Measurements from ENCODE around the gene IFIT1.
A peak's percentile ranks its signal among the peaks of the same experiment; 100 is the strongest.
"Not testable (repeated sequence)": the region's sequence is repeated elsewhere in the genome, so short reads cannot be mapped to it uniquely, and the experiment has no call there.

IFIT1 gene

DNA sequence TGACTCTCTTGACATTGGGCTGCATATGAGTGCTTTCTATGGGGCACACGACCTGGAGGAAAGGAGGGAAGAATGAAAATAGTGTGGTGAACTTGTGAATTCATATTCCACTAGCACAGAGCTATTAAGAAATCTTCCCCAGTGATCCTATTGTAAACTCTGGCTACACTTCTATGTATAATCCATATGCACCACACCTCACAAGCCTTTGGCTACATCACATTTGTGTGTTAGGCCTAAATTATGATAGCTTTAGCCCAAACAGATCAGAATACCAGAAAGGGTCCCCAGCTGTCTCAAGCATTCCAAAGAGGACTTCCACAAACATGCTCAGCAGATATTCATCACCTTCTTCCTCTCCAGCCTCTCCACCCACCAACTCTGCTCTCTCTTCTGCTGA is 24.3 kb upstream of the IFIT1 start:
- DNase-seq = no peak

DNA sequence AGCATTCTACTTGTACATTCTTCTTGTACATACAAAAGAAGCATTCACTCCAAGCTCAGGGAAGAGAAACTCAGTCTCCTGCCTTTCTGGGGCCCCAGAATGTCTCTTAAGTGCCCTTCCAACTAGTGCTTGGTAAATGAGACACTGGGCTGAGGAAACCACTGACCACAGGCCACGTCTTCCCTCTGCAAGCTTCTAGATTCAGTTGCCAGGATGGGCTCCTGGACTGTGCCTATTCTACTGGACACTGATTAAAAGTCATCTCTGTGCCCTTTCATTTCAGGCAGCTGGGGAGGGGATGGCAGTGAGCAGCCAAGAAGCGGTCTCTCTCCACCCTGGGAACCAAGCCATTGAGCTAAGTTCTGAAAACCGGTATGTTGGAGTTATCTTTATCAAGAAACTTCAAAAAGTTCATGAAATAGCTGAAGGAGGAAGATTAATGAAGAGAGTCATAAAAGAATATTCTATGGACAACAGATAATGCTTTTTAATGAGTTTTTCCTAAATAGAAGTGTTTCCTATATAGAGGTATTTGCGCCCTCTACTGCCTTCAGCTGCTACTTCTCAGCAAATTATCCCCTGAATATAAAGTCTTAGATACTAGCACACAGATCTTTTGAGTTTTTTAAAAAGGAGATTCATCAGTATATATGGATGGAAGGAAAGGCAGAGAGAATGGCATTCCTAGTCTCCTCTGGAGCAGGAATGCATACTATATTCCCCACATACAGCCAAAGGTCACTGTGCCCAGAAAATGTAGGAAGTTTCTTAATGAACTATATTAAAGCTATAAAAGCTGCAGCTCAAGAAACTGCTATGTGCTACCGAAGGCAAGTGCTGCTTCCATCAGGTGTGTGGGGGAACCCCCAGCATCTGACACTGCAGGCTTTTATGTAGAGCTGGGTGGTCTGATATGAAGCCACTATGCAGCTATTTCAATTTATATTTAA is 23.0 kb upstream of the IFIT1 start:
- peak in 1 of 2 donors; percentile 34 for DNase-seq

DNA sequence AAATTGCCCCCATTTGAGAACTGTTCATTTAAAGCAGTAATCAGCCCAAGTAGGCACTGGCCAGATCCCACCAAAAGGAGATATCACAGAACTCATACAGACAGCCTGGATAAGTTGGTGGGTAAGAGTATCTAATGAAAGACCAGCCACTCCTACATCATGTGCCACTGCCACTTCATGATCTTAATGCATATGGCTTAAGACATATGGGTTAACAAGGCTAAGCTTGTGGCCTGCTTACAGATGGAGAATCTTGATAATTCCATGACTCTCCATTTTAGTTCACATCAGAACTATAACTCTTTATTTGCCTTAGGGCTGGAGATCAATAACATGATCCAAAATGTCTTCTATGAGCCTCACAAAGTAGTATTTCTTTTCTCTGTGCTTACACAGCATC is 21.3 kb upstream of the IFIT1 start:
- DNase-seq = no peak

DNA sequence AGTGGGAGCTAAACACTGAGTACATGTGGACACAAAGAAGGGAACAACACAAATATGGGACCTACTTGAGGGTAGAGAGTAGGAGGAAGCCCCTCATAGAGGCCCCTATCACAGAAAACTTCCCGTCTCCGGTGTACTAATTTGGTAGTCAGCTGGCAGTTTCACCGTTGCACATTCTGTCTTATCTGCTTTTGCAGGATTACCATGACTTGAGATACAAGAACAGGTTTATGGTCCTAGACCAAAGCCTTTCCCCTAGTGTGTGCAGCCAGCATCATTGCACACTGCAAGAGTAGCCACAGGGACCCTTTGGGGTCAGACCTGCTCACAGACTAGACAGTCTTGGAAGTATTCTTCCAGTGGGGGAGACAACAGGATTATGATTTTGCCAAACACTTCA is 20.4 kb upstream of the IFIT1 start:
- DNase-seq = no peak

DNA sequence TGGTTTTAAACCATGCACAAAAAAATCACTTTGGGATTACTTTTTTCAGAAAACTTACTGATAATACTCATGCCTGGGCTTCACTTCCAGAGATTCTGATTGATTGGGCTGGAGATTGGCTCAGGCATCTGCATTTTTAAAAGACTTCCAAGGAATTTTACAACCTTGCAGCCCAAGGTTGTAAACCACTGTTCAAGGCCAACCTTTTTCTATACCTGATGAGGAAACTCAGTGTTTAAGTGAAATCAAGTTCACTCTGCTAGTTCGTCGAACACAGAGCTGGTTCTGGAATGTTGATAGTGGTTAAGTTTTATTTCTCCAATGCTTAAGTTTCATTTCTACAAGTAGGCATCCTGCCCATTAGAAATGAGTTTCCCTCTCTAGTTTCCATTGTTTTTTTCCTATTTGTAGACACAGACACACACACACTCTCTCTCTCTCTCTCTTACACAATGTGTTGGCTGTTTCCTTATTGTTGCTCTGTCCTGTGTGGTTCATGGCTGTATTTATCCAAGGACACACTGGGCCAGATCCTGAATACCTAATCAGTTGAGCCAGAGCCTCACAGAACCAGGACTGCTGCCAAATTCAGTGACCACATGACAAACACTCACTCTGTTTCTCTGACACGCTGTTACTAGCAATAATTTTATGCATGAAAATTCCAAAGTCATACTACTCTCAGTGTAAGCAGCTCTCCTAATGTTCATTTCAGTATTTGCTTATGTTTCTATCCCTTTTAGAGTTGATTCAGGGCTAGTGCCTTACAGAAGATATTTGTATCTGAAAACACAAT is 18.3 kb upstream of the IFIT1 start:
- DNase-seq = no peak

DNA sequence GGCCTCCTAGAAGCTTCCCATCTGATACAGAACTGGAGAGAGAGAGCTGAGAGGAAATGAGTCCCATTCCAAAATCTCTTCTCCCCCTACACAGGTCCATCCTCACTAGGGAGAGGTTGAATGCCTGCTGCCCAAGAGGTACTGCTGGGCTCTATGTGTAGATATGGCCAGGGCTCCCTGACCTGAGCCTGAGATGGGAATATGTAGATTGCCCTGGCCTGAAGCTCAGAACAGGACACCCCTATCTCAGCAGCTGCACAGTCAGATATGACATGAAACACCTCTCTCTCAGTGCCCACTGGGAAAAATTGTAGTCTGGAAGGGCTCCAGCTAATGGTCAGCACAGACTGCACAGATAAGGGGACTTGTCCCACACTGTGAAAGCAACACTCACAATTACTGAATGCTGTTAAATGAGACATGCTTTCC is 17.7 kb upstream of the IFIT1 start:
- DNase-seq = no peak

DNA sequence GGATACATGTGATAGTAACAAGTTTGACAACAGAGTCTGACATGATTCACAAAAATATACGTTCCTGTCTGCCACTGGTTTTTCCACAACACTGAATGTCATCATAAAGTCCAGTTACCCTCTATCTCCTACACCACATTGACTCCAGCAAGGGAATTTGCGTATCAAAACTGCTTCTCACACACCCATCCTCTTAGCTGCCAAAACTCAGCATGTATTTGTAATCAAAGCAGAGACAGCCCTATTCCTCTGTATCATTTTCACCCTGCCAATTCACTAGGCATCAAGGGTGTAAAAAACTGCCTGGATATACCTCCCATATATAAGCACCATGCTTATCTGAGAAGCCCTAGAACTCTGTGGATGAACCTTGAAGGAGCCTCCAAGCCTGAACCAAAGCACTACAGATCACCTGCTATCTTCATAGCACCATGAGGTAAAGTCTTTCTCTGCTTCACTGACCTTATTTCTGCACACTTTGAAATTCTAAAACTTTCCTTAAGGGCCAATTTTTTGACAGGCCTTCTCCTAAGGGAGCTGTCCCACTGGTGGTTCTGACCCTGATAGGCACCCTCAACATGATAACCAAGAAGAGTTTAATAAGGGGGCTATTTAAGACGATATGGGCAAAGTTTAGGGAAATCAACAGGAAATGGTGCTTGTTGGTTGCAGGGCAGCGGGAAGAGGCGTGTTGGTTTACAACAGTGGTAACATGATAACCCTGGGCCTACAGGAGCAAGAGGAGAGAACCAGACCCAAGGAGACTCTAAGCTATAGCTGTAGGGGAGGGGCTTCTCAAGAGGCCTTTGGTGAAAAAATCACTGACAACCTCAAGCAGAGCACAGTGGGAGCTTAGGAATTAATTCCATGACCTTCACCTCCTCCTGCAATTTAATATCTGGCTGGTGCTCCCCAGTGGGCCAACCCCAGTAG is 14.5 kb upstream of the IFIT1 start, which contains the start of gene IFIT1B:
Gene IFIT1B, plus strand, starts transcription at position 352 of the 933 bp plus-strand sequence. Its CDS starts 80 bp downstream, at position 432.
- no peak for DNase-seq

DNA sequence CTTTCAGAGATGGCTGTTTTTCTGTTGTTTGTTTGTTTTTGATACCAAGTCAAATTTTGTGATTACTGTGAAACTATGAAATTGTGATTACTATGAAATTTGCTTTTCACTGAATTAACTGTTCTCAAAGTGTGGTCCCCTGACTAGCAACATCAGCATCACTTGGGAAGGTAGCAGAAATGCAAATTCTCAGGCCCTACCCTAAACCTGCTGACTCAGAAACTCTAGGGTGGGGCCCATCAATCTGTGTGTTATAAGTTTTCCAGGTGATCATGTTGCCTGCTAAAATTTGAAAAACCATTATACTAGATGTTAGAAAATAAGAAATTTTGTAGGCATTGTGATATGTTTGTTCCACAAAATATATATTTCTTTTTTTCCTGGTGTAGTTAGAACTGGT is 13.3 kb upstream of the IFIT1 start:
- no peak for DNase-seq

DNA sequence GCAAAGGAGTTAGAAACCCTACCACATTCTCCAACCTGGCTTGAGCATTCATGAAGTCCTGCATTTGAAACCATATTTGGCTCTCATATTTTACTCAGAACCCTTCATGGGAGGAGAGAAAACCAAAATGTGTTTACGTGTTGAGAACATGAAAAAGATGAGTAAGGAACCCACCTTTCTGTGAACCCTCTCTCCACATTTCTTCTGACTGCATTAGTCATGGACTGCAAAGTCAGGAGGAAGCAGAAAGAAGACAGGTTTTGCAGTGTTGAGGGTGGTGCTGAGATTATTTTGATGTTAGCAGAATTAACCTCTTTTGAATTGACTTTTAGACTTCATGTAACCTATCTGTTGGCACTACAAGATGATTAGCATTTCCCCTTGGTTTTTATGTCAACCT is 9.7 kb upstream of the IFIT1 start:
- no peak for DNase-seq

DNA sequence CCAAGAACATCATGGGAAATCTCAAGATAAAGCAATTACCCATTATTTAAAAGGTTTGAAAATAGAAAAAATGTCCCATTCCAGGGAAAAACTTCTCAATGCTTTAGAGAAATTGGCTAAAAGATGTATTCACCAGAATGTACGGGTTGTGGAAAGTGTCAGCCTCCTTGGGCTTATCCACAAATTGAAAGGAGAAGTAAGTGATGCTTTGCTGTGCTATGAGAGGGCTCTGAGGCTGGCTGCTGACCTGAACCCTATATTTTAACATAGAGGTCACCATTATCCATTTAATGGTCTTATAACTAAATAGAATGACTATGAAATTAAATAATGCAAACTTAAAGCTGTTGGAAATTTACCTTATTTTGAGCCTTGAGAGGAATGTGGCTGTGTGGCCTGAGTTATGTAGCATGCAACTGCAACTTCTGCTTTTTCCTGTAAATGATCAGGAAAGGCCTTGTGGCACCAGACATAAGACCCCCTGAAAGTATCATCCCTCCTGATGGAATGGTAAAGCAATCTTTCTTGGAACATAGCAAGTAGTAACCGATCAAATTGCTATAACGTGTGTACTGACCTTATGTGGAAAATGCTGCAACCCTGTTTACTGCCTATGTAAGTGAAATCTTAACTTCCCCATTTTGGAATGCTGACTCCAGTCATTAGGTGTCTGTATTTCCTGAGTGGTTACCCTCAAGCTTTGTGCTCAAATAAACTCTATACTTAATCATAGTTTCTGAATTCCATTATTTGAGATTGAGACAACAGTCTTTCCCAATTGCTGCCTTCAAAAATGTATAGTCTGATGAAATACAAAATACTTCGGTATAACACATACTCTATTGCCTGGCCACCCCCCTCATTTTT is 7.7 kb upstream of the IFIT1 start:
- no peak for DNase-seq

DNA sequence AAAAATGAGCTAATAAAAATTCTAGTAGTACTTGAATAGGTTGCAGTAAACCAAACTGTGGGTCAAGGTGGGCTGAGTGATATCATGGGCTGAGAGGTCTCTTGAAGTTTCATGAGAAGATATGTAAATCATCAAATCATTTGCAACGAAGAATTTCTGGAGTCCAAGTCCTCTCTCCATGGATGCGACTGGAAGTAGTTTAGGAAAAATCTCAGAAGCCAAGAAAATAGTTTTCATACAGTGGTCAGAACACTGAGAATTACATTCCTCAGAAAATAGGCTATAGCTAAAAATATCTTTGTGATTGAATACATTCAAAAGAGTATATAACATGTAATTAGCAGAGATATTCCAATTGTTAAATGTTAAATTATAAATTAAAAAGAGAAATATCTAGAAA is 3.6 kb upstream of the IFIT1 start:
- no peak for DNase-seq

DNA sequence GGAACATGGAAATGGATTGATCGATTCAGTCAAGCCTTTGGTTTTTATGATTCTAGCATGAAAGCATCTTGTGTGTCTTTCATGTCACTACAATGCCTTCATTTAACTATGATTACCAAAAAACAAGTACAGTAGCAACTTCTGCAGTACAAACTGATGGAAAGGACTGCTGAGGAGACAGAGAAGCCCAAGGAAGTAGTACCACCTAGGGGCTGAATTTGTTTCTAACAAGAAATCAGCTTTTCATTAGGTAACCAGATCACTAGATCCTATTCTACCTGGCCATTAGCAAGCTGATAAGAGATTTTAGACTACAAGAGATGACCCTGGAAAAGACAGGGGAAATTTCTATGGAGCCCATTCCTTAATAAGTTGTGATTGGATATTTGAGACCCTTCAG is 3.2 kb upstream of the IFIT1 start:
- DNase-seq = peak in 1 of 2 donors; percentile 34

DNA sequence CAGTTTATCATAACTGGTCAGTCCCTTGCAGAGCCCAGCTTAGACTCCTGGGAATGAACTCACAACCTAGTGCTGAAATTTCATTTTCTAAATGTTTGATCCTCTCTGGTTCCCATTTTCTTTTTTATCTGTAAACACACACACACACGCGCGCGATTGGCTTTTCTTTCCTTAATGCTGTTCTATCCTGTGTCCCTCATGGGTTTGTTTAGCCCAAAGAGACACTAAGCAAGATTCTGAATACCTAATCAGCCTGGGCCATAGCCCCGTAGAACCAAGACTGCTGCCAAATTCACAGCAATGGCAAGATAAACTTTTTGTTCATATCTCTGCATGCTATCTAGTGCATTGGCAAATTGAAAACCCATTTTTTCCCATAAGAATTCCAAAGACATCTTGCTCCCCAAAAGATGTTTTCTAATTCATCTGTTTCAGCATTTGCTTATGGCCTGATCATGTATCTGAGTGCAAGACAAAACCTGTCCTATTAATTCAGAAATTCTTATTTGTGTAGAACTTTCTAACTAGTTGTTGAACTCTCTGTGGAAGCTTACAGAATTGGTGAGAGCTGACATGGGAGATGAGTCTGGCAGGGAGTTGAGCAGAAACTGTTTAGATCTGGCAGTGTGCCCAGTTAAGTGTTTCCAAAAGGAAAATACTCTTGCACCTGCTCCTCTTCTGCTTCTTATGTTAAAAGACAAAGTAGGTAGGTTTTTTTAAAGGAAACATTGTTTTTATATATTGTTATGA is 1.8 kb upstream of the IFIT1 start:
- no peak for DNase-seq

DNA sequence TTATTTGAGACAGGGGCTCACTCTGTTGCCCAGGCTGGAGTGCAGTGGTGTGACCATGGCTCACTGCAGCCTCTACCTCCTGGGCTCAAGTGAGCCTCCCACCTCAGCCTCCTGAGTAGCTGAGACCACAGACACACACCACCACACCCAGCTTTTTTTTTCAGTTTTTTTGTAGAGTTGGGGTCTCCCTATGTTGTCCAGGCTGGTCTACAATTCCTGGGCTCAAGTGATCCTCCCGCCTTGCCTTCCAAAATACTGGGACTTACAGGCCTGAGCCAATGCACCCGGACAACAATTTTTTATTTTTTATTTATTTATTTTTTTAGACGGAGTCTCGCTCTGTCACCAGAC is 1.2 kb upstream of the IFIT1 start:
- not testable (repeated sequence) for DNase-seq

DNA sequence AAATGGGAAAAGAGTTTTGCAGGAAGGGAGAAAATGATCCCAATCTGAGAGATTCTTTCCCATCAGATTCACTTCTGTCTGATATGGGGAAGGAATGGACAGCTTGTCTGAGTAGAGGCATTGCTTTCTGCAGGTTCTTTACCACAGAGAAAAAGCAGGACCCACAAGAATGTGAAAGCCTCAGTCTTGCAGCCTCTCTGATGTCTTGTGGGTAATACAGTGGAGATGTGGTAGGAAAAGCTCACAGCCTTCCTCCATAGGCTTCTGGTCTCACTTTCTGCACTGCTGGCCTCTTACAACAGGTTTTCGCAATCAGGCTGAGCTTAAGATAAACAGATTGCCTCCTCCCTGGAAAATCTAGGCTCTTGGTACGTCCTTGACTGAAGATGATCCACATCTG is 551 bp downstream of the IFIT1 start:
- DNase-seq = no peak

DNA sequence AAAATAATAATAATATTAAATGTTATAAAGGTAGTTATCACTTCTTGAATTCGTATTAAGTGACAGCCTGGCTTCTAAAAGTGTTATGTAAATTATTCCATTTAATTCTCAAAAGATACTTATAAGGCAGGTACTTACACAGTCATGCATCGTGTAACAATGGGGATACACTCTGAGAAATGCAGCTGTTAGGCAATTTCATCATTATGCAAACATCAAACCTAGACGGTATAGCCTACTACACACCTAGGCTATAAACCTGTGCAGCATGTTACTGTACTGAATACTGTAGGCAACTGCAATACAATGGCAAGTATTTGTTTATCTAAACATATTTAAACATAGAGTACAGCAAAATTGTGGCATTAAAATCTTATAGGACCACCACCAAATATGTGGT is 1.5 kb downstream of the IFIT1 start:
- DNase-seq = no peak

DNA sequence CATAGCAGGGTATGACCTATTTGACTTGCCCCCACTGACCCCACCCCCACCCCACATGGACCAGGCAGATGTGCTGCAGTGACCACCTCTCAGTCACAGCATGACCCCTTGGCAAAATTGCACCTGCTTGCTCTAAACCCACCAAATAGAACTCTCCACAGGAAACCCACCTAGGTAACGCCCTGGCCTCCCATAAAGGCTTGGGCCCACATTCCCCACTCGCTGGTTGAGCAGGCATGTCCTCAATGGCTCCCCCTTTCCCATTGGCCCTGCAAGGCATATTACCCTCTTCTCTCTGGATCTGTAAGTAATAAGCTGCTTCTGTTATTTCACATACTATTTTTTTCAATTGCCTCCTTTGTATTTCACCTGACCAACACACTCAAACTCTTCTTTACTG is 2.7 kb downstream of the IFIT1 start:
- no peak for DNase-seq

DNA sequence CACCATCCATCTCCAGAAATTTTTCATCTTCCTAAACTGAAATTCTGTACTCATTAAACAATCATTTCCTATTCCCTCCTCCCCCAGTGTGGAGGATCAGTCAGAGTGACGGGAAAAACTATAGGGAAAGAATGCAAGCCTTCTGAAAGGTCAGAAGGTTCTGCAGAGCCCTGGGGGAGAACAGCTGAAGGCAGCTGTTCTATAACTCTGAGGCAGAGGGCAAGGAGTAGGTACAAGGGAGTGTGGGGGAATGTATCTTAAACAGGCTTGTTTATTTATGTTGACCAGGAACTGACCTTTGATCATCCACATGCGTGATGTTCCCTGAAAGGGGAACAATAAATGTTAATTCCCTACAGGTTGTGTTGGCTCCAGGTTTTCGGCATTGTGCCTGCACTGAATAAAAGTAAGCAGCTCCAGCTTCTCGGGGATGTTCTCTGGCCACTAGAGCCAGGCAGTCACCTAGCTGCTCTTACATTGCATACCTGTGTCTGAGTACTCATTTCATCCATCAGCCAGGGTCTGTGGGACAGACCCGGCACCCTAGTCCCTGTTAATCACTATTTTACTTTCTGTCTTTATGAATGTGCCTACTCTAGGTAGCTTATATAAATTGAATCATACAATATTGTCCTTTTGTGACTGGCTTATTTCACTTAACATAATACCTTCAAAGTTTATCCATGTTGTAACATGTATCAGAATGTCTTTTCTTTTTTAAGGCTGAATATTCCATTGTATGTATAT is 5.8 kb downstream of the IFIT1 start:
- no peak for DNase-seq

DNA sequence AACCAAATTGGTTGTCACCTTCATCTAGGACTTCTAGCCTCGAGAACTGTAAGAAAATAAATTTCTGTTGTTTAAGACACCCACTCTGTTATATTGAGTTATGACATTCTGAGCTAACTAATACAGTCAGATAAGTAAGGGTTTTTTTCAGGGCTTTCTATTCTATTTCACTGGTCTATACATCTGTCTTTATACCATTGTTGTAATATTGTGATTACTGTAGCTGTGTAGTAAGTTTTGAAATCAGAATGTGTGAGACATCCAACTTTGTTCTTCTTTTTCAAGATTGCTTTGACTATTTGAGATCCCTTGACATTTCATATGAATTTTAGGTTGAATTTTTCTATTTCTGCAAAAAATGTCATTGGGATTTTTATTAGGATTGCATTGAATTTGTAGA is 7.5 kb downstream of the IFIT1 start:
- no peak for DNase-seq

DNA sequence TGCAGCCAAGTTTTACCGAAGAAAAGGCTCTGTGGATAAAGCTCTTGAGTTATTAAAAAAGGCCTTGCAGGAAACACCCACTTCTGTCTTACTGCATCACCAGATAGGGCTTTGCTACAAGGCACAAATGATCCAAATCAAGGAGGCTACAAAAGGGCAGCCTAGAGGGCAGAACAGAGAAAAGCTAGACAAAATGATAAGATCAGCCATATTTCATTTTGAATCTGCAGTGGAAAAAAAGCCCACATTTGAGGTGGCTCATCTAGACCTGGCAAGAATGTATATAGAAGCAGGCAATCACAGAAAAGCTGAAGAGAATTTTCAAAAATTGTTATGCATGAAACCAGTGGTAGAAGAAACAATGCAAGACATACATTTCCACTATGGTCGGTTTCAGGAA is 10.6 kb downstream of the IFIT1 start:
- DNase-seq = no peak
